ENCODE results near the gene EPN3.

DNA sequence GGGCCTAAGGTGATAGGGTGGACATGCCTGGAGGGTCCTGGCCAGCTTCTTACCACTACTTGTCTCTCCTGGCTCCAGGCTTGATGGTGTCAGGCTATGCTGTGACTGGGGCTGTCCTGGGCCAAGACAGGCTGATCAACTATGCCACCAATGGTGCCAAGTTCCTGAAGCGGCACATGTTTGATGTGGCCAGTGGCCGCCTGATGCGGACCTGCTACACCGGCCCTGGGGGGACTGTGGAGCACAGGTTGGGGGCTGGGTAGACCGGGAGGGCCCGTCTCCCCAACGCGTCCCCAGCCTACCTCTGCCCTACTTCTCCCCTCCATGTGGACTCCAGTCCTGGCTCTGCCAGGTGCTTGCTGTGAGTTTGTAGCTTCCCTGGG, 18.9 kb downstream of the EPN3 start:
- TF ChIP-seq GATA3 (IDR thresholded peaks at IDR 0.05; ENCODE audit: low read depth, low read length) (no peak), GATA2 (IDR thresholded peaks at IDR 0.05; ENCODE audit: low read depth, low read length) (no peak)

Measured in SH-SY5Y (cell line).